Natural killer cell (primary cell): Measurements from ENCODE around the gene HCAR3. TPM values are rescaled to one million over a fixed set of nuclear protein-coding genes. Genes with fewer than 3 reads are reported as not detected.

Experiments
- ATAC-seq, 3 donors: fragments of 150-1000 bp in 2 of 3; fragments of 200-7000 bp in 1 of 3; cut with Tn5 transposase; 1 replicate in 1 of 3; 2 replicates in 2 of 3; pipeline ENCODE4 v1.10.0; 2021; ENCODE audit warnings: mild to moderate bottlenecking in 2 of 3, moderate library complexity in 2 of 3
- DNase-seq, 2 donors: peaks; one replicate each; pipeline versions ENCODE4 v3.0.0 to v3.0.0-alpha.2; 2013 to 2021; ENCODE audit warnings: mixed read lengths in 1 of 2
- H3K27ac ChIP-seq: one replicate; pipeline ENCODE4 v1.5.1; 2013; ENCODE audit warnings: mild to moderate bottlenecking, low read length
- H3K27me3 ChIP-seq: one replicate; pipeline ENCODE4 v1.6.1; 2013; ENCODE audit warnings: low read length; ENCODE audit not compliant: control insufficient read depth, insufficient read depth
- H3K36me3 ChIP-seq: one replicate; pipeline ENCODE4 v1.6.1; 2013; ENCODE audit warnings: low read length; ENCODE audit not compliant: control insufficient read depth, insufficient read depth
- H3K4me1 ChIP-seq: one replicate; pipeline ENCODE4 v1.6.1; 2013; ENCODE audit warnings: low read length; ENCODE audit not compliant: control insufficient read depth, insufficient read depth
- H3K4me3 ChIP-seq: one replicate; pipeline ENCODE4 v1.5.1; 2013; ENCODE audit warnings: low read length
- H3K9me3 ChIP-seq: one replicate; pipeline ENCODE4 v1.6.1; 2013; ENCODE audit warnings: low read length; ENCODE audit not compliant: control insufficient read depth, insufficient read depth
- H3K27ac Mint-ChIP-seq, 2 donors: one replicate each; pipeline ENCODE4 v1.8.0; 2022; ENCODE audit warnings: mild to moderate bottlenecking in 2 of 2, mixed read lengths in 2 of 2, moderate library complexity in 1 of 2
- H3K27me3 Mint-ChIP-seq, 2 donors: one replicate each; pipeline ENCODE4 v1.8.0; 2022; ENCODE audit warnings: low read depth in 2 of 2, mixed read lengths in 2 of 2
- H3K36me3 Mint-ChIP-seq: one replicate; pipeline ENCODE4 v1.8.0; 2022; ENCODE audit warnings: mixed read lengths
- H3K4me1 Mint-ChIP-seq, 2 donors: one replicate each; pipeline ENCODE4 v1.8.0; 2022; ENCODE audit warnings: mixed read lengths in 2 of 2
- H3K4me3 Mint-ChIP-seq: one replicate; pipeline ENCODE4 v1.8.0; 2022; ENCODE audit warnings: mild to moderate bottlenecking, moderate library complexity, mixed read lengths
- H3K9me3 Mint-ChIP-seq, 2 donors: one replicate each; pipeline ENCODE4 v1.8.0; 2022; ENCODE audit warnings: mixed read lengths in 2 of 2
- CTCF ChIP-seq: fragments of 200-600 bp; IDR thresholded peaks from one replicate; pipeline ENCODE4 v1.8.0; 2022; ENCODE audit warnings: antibody characterized with exemption
- whole genome bisulfite sequencing: methylation state at CpG from one replicate; pipeline ENCODE4 v1.1.7; 2013; ENCODE audit warnings: missing lambda C conversion rate; ENCODE audit not compliant: insufficient coverage; 5-methylcytosine and 5-hydroxymethylcytosine counted together
- intact Hi-C: fragments of 100-400 bp; cut with micrococcal nuclease; formaldehyde crosslinking; loops from one replicate; pipeline ENCODE4 v1.14.2; 2022
- total RNA-seq, 4 donors: library from RNA; stranded (reverse); fragments of 120-200 nt in 1 of 4; gene quantifications; one replicate each; pipeline versions ENCODE4 v1.2.3 to v1.2.4, GENCODE V29; 2013 to 2022

The HCAR3 gene
- total RNA-seq, 3 donors from 2014 or later (not counting 1 experiment from before 2014, with no cell fraction given): 1.8 to 14.7 (median 9.9) TPM

GRCh38 chr12:122665349-122665748 lies 51.3 kb downstream of the HCAR3 start:
- no peak for TF ChIP-seq CTCF
- ATAC-seq (no peak), DNase-seq (no peak)
- H3K36me3 Mint-ChIP-seq: no peaks in the 10 kb centered on the region
- H3K4me1 ChIP-seq: no peaks in the 10 kb centered on the region
- 81% methylated on average over 8 of the region's 8 CpGs for WGBS
- intact Hi-C loops: no loop called here
- H3K36me3 ChIP-seq: no peaks in the 10 kb centered on the region
- no peak overlapping the region for H3K4me3 Mint-ChIP-seq
- H3K9me3 ChIP-seq: no peaks in the 10 kb centered on the region
- H3K4me1 Mint-ChIP-seq: no peaks in the 10 kb centered on the region
- no peak overlapping the region for H3K27ac Mint-ChIP-seq
- H3K27me3 Mint-ChIP-seq: no peaks in the 10 kb centered on the region
- no peak overlapping the region for H3K27ac ChIP-seq
- no peaks in the 10 kb centered on the region for H3K27me3 ChIP-seq
- H3K4me3 ChIP-seq: no peak overlapping the region
- H3K9me3 Mint-ChIP-seq: no peaks in the 10 kb centered on the region

Other genes starting within 250 kb of the HCAR3 start
- 10 to 100 TPM; 57.7 to 71.6 (median 66.6) TPM for gene ZCCHC8, start 215.9 kb downstream of the HCAR3 start, total RNA-seq
- gene RSRC2, start 189.9 kb downstream of the HCAR3 start, total RNA-seq: 100 to 1,000 TPM; 252 to 310 (median 266) TPM
- gene KNTC1, start 189.6 kb downstream of the HCAR3 start, total RNA-seq: 10 to 100 TPM; 31.3 to 33.8 (median 33.2) TPM
- 1 to 10 TPM; 1.3 to 8.5 (median 1.5) TPM for gene HCAR2, start 13.5 kb downstream of the HCAR3 start, total RNA-seq
- gene HCAR1, start 14.0 kb upstream of the HCAR3 start, total RNA-seq: under 1 TPM in 1 of 3 donors, not detected in 2; 0.15 TPM
- gene DENR, start 36.0 kb upstream of the HCAR3 start, total RNA-seq: 10 to 100 TPM; 30.5 to 42.9 (median 42.7) TPM
- gene CCDC62, start 57.8 kb upstream of the HCAR3 start, total RNA-seq: 1 to 10 TPM in 1 of 3 donors, under 1 TPM in 2; 0.29 to 2.1 (median 0.85) TPM
- gene HIP1R, start 118.6 kb upstream of the HCAR3 start, total RNA-seq: 10 to 100 TPM; 78.6 to 93.1 (median 85.5) TPM
- 100 to 1,000 TPM; 142 to 167 (median 165) TPM for gene VPS37B, start 179.3 kb upstream of the HCAR3 start, total RNA-seq
- 1 to 10 TPM; 2.4 to 4.0 (median 3.3) TPM for gene ABCB9, start 249.7 kb upstream of the HCAR3 start, total RNA-seq